Measurements from ENCODE around the gene SMIM14. TPM values are rescaled to one million over a fixed set of nuclear protein-coding genes. Genes with fewer than 3 reads are reported as not detected.

SMIM14 gene
- total and polyA plus RNA-seq, 9 of the 15 experiments (the other 6 are each of a cell fraction or from before 2014, with no cell fraction given), result 0.98 to 3.7 (median 2.2) TPM

DNA sequence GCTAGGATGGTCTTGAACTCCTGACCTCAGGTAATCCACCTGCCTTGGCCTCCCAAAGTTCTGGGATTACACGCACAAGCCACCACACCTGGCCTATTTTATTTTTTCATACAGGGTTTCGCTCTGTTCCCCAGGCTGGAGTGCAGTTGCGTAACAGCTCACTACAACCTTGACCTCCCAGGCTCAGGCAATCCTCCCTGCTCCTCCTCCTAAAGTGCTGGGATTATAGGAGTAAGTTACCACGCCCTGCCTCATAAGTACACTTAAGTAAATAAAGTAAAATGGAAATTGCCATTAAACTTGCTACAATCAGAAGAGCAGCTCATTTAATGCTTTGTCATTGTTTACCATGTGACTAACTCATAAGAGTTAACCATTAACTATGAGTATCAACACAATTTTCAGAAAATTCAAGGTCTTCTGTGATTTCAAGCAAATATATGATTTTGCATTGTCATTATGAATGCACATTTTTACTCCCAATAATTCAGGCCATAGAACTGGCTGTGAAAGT lies 123.7 kb downstream of the SMIM14 start (continued):
- TF ChIP-seq, protein P1, sequence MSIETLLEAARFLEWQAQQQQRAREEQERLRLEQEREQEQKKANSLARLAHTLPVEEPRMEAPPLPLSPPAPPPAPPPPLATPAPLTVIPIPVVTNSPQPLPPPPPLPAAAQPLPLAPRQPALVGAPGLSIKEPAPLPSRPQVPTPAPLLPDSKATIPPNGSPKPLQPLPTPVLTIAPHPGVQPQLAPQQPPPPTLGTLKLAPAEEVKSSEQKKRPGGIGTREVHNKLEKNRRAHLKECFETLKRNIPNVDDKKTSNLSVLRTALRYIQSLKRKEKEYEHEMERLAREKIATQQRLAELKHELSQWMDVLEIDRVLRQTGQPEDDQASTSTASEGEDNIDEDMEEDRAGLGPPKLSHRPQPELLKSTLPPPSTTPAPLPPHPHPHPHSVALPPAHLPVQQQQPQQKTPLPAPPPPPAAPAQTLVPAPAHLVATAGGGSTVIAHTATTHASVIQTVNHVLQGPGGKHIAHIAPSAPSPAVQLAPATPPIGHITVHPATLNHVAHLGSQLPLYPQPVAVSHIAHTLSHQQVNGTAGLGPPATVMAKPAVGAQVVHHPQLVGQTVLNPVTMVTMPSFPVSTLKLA (conservative IDR thresholded peaks at IDR 0.05), result 0 out of 4 replicates have a peak, but pooled peaks of 1 of the 2 experiments have one; percentile 38
- TF ChIP-seq, protein P2, sequence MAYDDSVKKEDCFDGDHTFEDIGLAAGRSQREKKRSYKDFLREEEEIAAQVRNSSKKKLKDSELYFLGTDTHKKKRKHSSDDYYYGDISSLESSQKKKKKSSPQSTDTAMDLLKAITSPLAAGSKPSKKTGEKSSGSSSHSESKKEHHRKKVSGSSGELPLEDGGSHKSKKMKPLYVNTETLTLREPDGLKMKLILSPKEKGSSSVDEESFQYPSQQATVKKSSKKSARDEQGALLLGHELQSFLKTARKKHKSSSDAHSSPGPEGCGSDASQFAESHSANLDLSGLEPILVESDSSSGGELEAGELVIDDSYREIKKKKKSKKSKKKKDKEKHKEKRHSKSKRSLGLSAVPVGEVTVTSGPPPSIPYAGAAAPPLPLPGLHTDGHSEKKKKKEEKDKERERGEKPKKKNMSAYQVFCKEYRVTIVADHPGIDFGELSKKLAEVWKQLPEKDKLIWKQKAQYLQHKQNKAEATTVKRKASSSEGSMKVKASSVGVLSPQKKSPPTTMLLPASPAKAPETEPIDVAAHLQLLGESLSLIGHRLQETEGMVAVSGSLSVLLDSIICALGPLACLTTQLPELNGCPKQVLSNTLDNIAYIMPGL (CRISPR knock-in tag; IDR thresholded peaks at IDR 0.05), result no peak
- TF ChIP-seq RBM34 (IDR thresholded peaks at IDR 0.05; ENCODE audit: borderline replicate concordance, insufficient read depth, low read length), result no peak
- TF ChIP-seq ZEB2 (IDR thresholded peaks at IDR 0.05), result 0 out of 2 replicates have a peak, but pooled peaks have one; percentile 40
- TF ChIP-seq ZNF263 (CRISPR knock-in tag; IDR thresholded peaks at IDR 0.05; ENCODE audit: borderline replicate concordance), result peak; percentile 30; the same call in 1 of the 2 replicates
- TF ChIP-seq U2AF2 (optimal IDR thresholded peaks at IDR 0.05; ENCODE audit: low read depth, low read length), result no peak
- TF ChIP-seq, protein P3, sequence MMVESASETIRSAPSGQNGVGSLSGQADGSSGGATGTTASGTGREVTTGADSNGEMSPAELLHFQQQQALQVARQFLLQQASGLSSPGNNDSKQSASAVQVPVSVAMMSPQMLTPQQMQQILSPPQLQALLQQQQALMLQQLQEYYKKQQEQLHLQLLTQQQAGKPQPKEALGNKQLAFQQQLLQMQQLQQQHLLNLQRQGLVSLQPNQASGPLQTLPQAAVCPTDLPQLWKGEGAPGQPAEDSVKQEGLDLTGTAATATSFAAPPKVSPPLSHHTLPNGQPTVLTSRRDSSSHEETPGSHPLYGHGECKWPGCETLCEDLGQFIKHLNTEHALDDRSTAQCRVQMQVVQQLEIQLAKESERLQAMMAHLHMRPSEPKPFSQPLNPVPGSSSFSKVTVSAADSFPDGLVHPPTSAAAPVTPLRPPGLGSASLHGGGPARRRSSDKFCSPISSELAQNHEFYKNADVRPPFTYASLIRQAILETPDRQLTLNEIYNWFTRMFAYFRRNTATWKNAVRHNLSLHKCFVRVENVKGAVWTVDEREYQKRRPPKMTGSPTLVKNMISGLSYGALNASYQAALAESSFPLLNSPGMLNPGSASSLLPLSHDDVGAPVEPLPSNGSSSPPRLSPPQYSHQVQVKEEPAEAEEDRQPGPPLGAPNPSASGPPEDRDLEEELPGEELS (CRISPR knock-in tag; IDR thresholded peaks at IDR 0.05; ENCODE audit: borderline replicate concordance), result no peak
- TF ChIP-seq, protein P4, sequence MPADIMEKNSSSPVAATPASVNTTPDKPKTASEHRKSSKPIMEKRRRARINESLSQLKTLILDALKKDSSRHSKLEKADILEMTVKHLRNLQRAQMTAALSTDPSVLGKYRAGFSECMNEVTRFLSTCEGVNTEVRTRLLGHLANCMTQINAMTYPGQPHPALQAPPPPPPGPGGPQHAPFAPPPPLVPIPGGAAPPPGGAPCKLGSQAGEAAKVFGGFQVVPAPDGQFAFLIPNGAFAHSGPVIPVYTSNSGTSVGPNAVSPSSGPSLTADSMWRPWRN (IDR thresholded peaks at IDR 0.05; ENCODE audit: low read depth), result no peak
- TF ChIP-seq, protein P5, sequence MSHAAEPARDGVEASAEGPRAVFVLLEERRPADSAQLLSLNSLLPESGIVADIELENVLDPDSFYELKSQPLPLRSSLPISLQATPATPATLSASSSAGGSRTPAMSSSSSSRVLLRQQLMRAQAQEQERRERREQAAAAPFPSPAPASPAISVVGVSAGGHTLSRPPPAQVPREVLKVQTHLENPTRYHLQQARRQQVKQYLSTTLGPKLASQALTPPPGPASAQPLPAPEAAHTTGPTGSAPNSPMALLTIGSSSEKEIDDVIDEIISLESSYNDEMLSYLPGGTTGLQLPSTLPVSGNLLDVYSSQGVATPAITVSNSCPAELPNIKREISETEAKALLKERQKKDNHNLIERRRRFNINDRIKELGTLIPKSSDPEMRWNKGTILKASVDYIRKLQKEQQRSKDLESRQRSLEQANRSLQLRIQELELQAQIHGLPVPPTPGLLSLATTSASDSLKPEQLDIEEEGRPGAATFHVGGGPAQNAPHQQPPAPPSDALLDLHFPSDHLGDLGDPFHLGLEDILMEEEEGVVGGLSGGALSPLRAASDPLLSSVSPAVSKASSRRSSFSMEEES (CRISPR knock-in tag; IDR thresholded peaks at IDR 0.05), result no peak
- TF ChIP-seq, protein P6, sequence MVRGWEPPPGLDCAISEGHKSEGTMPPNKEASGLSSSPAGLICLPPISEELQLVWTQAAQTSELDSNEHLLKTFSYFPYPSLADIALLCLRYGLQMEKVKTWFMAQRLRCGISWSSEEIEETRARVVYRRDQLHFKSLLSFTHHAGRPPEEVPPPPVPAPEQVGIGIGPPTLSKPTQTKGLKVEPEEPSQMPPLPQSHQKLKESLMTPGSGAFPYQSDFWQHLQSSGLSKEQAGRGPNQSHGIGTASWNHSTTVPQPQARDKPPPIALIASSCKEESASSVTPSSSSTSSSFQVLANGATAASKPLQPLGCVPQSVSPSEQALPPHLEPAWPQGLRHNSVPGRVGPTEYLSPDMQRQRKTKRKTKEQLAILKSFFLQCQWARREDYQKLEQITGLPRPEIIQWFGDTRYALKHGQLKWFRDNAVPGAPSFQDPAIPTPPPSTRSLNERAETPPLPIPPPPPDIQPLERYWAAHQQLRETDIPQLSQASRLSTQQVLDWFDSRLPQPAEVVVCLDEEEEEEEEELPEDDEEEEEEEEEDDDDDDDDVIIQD (CRISPR knock-in tag; IDR thresholded peaks at IDR 0.05), result no peak
- TF ChIP-seq, protein P7, sequence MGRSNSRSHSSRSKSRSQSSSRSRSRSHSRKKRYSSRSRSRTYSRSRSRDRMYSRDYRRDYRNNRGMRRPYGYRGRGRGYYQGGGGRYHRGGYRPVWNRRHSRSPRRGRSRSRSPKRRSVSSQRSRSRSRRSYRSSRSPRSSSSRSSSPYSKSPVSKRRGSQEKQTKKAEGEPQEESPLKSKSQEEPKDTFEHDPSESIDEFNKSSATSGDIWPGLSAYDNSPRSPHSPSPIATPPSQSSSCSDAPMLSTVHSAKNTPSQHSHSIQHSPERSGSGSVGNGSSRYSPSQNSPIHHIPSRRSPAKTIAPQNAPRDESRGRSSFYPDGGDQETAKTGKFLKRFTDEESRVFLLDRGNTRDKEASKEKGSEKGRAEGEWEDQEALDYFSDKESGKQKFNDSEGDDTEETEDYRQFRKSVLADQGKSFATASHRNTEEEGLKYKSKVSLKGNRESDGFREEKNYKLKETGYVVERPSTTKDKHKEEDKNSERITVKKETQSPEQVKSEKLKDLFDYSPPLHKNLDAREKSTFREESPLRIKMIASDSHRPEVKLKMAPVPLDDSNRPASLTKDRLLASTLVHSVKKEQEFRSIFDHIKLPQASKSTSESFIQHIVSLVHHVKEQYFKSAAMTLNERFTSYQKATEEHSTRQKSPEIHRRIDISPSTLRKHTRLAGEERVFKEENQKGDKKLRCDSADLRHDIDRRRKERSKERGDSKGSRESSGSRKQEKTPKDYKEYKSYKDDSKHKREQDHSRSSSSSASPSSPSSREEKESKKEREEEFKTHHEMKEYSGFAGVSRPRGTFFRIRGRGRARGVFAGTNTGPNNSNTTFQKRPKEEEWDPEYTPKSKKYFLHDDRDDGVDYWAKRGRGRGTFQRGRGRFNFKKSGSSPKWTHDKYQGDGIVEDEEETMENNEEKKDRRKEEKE (IDR thresholded peaks at IDR 0.05; ENCODE audit: borderline replicate concordance in 1 of 2, control insufficient read depth in 1 of 2, low read depth in 2 of 2, low read length in 1 of 2), result no peak
- no peak for TF ChIP-seq MEIS2 (IDR thresholded peaks at IDR 0.05; ENCODE audit: partially characterized antibody)

Measured in K562 (cell line).